Spleen (tissue), 11 donors: Measurements from ENCODE around the gene LPCAT3. TPM values are rescaled to one million over a fixed set of nuclear protein-coding genes. Genes with fewer than 3 reads are reported as not detected.

Experiments used
- DNase-seq: peaks from one replicate; pipeline ENCODE4 v3.0.0-alpha.2; 2020
- H3K27ac ChIP-seq, 8 donors: fragments of 200-600 bp; sonication (generic) in 7 of 8; 1 replicate in 4 of 8; 2 replicates in 4 of 8; pipeline versions ENCODE4 v1.5.0 to v1.8.0; 2016 to 2021; ENCODE audit warnings: inconsistent platforms in 4 of 8, mild to moderate bottlenecking in 4 of 8, moderate library complexity in 1 of 8
- H3K27me3 ChIP-seq, 7 donors: fragments of 200-600 bp; sonication (generic) in 6 of 7; replicated peaks in 1 of 7; 1 replicate in 4 of 7; 2 replicates in 3 of 7; pipeline versions ENCODE4 v1.5.0 to v1.8.0; 2016 to 2021; ENCODE audit warnings: inconsistent platforms in 3 of 7, mild to moderate bottlenecking in 1 of 7
- H3K36me3 ChIP-seq, 6 donors: fragments of 200-600 bp; sonication (generic) in 5 of 6; 1 replicate in 4 of 6; 2 replicates in 2 of 6; pipeline versions ENCODE4 v1.5.0 to v1.8.0; 2016 to 2021; ENCODE audit warnings: inconsistent platforms in 2 of 6
- H3K4me1 ChIP-seq, 6 donors: fragments of 200-600 bp; sonication (generic) in 5 of 6; 1 replicate in 3 of 6; 2 replicates in 3 of 6; pipeline versions ENCODE4 v1.5.0 to v1.8.0; 2016 to 2021; ENCODE audit warnings: inconsistent platforms in 3 of 6
- H3K4me3 ChIP-seq, 8 donors: fragments of 200-600 bp; sonication (generic) in 7 of 8; 1 replicate in 4 of 8; 2 replicates in 4 of 8; pipeline versions ENCODE4 v1.5.0 to v1.8.0; 2016 to 2021; ENCODE audit warnings: inconsistent platforms in 4 of 8, mild to moderate bottlenecking in 4 of 8, moderate library complexity in 2 of 8
- H3K9me3 ChIP-seq, 8 donors: fragments of 200-600 bp; sonication (generic) in 7 of 8; 1 replicate in 4 of 8; 2 replicates in 4 of 8; pipeline versions ENCODE4 v1.5.0 to v1.8.0; 2016 to 2021; ENCODE audit warnings: inconsistent platforms in 4 of 8
- POLR2A ChIP-seq, 3 donors: fragments of 450-650 bp; IDR thresholded peaks; one replicate each; pipeline ENCODE4 v1.5.1; 2017; ENCODE audit warnings: antibody characterized with exemption in 3 of 3, mild to moderate bottlenecking in 1 of 3
- POLR2AphosphoS5 ChIP-seq, 3 donors: sonication (generic); formaldehyde crosslinking; IDR thresholded peaks; one replicate each; pipeline ENCODE4 v1.5.1; 2017; ENCODE audit warnings: antibody characterized with exemption in 3 of 3
- WGBS, 5 donors: extraction: QIAGEN DNeasy Blood & Tissue Kit in 3 of 5; methylation state at CpG; one replicate each; pipeline versions ENCODE4 v1.1.5 to v1.1.7; 2013 to 2018; 5-methylcytosine and 5-hydroxymethylcytosine counted together
- intact Hi-C: fragments of 100-400 bp; cut with DNase I; formaldehyde crosslinking; loops from one replicate; pipeline ENCODE4 v1.15.0; 2023; ENCODE audit warnings: low total_unique reads
- polyA plus RNA-seq, 3 donors: library from polyadenylated mRNA; stranded (reverse); fragments of 200-250 nt; gene quantifications; one replicate each; pipeline ENCODE4 v1.2.1, GENCODE V29; 2013
- total RNA-seq, 7 donors: library from RNA; depleted of rRNA in 3 of 7; stranded (reverse); fragments of >200 nt in 3 of 7; fragmentation: NEBNext Ultra II Directional in 4 of 7; extraction: Animal tissue kit (Norgen Biotek cat#: 25700) in 4 of 7; gene quantifications; one replicate each; pipeline versions ENCODE4 v1.1.0 to v1.2.1, GENCODE V29; 2016 to 2021
- TF ChIP-seq, protein P1 (sequence below), 11 experiments: fragments of 200-600 bp in 7 of 11; fragments of 450-650 bp in 4 of 11; sonication (generic) in 4 of 11; IDR thresholded peaks in 8 of 11; conservative IDR thresholded peaks in 3 of 11; 1 replicate in 7 of 11; 2 replicates in 4 of 11; pipeline versions ENCODE4 v1.4.0 to v1.8.0; 2016 to 2021; ENCODE audit warnings: antibody characterized with exemption in 11 of 11, inconsistent platforms in 4 of 11, mild to moderate bottlenecking in 1 of 11
- donor health status: healthy with polysubstance abuse.
- donor health status: DM: no; HTN: no; CAD: no; lungs with moderate emphysema.
- donor health status: DM: no; HTN: no; CAD: no.
- donor health status: Bipolar disorder and iron deficiency.
- donor health status: healthy.
- donor health status: DM: no; HTN: no; CAD: no.
- donor health status: DM: yes; HTN: yes; CAD: no.

LPCAT3 gene
- total and polyA plus RNA-seq, 10 donors, result 9.7 to 52.5 (median 36.9) TPM

DNA sequence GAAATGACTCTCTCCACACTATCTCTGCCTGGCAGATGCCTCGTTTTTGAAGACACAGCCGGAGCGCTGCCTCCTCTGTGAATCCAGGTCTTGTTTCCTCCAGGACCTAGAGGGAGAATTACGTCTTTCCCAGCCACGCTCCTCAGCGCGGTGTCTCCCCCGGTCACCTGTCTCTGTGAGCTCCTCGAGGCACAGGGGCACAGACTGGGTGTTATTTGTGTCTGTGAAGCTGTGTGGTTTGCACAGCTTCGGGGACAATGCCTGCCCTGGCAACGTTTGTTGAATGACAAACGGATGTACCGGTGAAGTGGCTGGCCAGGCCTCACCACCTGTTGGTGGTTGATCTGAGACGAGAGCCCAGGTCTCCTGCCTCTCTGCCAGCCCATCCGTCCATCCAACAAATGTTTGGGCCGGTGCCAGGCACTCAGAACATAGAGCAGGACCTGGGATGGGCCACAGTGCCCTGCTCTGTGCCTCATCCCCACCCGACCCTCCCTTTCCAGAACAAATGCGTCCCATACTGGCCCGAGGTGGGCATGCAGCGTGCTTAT is 61.0 kb downstream of the LPCAT3 start:
- H3K36me3 ChIP-seq, result peaks cover 0 to 90% (median 57%) of the 10 kb centered on the region in 6 donors
- peak overlapping the region in 2 of 8 donors; percentile 30 to 97 for H3K4me3 ChIP-seq
- no peaks in the 10 kb centered on the region for H3K9me3 ChIP-seq
- intact Hi-C loops, result no loop called here
- H3K4me1 ChIP-seq, result peaks cover 82 to 100% (median 94%) of the 10 kb centered on the region in 6 donors
- DNase-seq, result peak; percentile 82
- TF ChIP-seq, protein P1, sequence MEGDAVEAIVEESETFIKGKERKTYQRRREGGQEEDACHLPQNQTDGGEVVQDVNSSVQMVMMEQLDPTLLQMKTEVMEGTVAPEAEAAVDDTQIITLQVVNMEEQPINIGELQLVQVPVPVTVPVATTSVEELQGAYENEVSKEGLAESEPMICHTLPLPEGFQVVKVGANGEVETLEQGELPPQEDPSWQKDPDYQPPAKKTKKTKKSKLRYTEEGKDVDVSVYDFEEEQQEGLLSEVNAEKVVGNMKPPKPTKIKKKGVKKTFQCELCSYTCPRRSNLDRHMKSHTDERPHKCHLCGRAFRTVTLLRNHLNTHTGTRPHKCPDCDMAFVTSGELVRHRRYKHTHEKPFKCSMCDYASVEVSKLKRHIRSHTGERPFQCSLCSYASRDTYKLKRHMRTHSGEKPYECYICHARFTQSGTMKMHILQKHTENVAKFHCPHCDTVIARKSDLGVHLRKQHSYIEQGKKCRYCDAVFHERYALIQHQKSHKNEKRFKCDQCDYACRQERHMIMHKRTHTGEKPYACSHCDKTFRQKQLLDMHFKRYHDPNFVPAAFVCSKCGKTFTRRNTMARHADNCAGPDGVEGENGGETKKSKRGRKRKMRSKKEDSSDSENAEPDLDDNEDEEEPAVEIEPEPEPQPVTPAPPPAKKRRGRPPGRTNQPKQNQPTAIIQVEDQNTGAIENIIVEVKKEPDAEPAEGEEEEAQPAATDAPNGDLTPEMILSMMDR (IDR thresholded peaks at IDR 0.05 in 8 of 11, conservative IDR thresholded peaks at IDR 0.05 in 3 of 11), result no peak
- peak; percentile 26 to 50 (median 31) for TF ChIP-seq POLR2AphosphoS5 (IDR thresholded peaks at IDR 0.05)
- 66 to 82% (median 72%) methylated on average over 19 to 20 of the region's 20 CpGs for WGBS, 5 donors
- no peaks in the 10 kb centered on the region for H3K27me3 ChIP-seq
- H3K27ac ChIP-seq, result peak overlapping the region; percentile 61 to 99 (median 96)

DNA sequence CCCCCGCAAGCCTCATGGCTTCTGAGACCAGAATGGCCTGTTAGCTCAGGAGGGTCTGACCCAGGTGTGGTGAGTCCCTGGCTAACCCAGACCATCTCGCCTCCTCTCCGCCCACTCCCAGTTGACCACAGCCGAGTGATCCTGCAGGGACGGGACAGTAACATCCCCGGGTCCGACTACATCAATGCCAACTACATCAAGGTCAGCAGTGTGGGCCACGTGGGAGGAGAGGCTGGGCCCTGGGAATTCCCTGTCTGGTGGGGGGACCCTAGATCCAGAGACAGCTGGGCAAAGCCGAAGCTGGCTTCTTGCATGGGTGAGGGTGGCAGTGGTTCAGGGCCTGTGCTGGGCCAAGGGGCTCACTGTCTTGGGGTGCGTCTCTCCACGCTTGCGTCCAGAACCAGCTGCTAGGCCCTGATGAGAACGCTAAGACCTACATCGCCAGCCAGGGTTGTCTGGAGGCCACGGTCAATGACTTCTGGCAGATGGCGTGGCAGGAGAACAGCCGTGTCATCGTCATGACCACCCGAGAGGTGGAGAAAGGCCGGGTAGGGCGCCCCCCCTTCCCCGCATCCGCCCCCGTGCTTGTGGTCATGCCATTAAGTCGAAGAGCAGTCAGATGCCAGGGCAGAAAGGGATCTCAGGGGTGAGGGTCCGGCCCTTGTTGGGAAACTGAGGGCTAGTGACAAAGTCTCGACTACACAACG is 62.1 kb downstream of the LPCAT3 start:
- Histone ChIP-seq H3K4me3 (peak overlapping the region in 3 of 8 donors; percentile 30 to 97 (median 91)), H3K4me1 (peaks cover 71 to 92% (median 84%) of the 10 kb centered on the region in 6 donors), H3K36me3 (peaks cover 0 to 91% (median 55%) of the 10 kb centered on the region in 6 donors), H3K27me3 (no peaks in the 10 kb centered on the region), H3K9me3 (no peaks in the 10 kb centered on the region), H3K27ac (peak overlapping the region; percentile 61 to 99 (median 96))
- TF ChIP-seq POLR2AphosphoS5 (IDR thresholded peaks at IDR 0.05), result peak; percentile 17 to 75 (median 53)
- TF ChIP-seq, protein P1 (IDR thresholded peaks at IDR 0.05 in 8 of 11, conservative IDR thresholded peaks at IDR 0.05 in 3 of 11), result no peak
- no peak for TF ChIP-seq POLR2A (IDR thresholded peaks at IDR 0.05)
- WGBS, 5 donors, result 43 to 70% (median 56%) methylated on average over 14 to 28 of the region's 28 CpGs
- DNase-seq, result peak; percentile 88
- intact Hi-C loops, result no loop called here

DNA sequence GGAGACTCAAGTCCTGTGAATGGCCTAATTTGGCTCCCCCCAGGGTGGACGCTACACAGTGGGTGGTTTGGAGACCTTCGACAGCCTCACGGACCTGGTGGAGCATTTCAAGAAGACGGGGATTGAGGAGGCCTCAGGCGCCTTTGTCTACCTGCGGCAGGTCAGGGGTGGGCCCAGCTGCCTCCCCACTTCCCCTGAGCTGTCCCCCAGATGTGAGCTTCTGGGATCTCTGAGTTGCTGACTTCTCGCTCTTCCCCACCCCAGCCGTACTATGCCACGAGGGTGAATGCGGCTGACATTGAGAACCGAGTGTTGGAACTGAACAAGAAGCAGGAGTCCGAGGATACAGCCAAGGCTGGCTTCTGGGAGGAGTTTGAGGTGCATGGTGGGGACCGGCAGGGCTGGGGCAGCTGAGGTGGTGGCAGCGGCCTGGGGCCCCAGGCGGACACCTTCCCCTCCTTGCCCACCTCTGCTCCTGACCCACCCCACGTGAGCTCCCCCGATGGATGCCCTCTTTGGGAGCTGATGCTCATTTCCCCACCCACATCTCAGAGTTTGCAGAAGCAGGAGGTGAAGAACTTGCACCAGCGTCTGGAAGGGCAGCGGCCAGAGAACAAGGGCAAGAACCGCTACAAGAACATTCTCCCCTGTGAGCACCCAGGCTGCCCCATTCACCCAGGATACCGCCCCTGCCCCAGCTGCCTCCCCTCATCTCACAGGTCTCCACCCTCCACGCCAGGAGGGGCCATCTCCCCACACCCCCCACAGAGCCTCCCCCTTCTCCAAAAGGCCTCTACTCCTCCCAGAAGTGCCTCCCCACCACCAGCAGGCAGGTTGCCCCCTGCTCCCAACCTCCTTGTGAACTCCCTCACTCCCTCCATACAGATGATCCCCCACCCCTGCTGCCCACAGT is 62.9 kb downstream of the LPCAT3 start:
- peaks cover 63 to 92% (median 84%) of the 10 kb centered on the region in 6 donors for H3K4me1 ChIP-seq
- peak in 2 of 3 donors; percentile 36 to 70 for TF ChIP-seq POLR2AphosphoS5 (IDR thresholded peaks at IDR 0.05)
- TF ChIP-seq, protein P1 (IDR thresholded peaks at IDR 0.05 in 8 of 11, conservative IDR thresholded peaks at IDR 0.05 in 3 of 11), result no peak
- intact Hi-C loops, result no loop called here

More for the DNA sequence above, 62.9 kb downstream of the LPCAT3 start:
- peaks cover 0 to 83% (median 47%) of the 10 kb centered on the region in 6 donors for H3K36me3 ChIP-seq
- H3K27ac ChIP-seq, result peak overlapping the region; percentile 72 to 99 (median 96)
- no peaks in the 10 kb centered on the region for H3K9me3 ChIP-seq
- H3K27me3 ChIP-seq, result no peaks in the 10 kb centered on the region
- H3K4me3 ChIP-seq, result peak overlapping the region in 5 of 8 donors; percentile 89 to 98 (median 91)
- peak; percentile 78 for DNase-seq
- 69 to 81% (median 75%) methylated on average over 7 to 22 of the region's 22 CpGs for WGBS, 5 donors
